ENCODE measurements around the gene MCF2L.

MCF2L gene

DNA sequence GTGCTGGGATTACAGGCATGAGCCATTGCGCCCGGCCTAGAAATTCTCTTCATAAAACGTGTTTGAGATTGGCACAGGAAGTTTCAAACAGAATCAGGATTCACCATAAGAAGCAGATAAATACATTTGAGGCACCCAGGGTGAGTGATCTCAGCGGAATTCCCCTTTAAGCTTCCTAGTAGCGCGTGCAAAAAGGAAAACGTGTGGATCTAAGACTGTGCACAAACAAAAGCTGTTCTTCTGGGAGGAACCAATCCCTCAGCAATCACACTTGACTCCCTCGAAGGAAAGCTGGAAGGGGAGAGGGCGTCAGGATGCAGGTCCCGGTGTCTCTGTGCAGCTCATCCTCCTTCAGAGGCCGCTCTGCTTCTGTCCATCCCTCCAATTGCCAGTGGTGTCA, 15.5 kb downstream of the MCF2L start:
- ChIA-PET POLR2A (no interaction called here), CTCF (no interaction called here)
- H3K4me3 ChIP-seq (ENCODE audit: low read depth, low read length) = no peak overlapping the region
- TF ChIP-seq, protein P1, sequence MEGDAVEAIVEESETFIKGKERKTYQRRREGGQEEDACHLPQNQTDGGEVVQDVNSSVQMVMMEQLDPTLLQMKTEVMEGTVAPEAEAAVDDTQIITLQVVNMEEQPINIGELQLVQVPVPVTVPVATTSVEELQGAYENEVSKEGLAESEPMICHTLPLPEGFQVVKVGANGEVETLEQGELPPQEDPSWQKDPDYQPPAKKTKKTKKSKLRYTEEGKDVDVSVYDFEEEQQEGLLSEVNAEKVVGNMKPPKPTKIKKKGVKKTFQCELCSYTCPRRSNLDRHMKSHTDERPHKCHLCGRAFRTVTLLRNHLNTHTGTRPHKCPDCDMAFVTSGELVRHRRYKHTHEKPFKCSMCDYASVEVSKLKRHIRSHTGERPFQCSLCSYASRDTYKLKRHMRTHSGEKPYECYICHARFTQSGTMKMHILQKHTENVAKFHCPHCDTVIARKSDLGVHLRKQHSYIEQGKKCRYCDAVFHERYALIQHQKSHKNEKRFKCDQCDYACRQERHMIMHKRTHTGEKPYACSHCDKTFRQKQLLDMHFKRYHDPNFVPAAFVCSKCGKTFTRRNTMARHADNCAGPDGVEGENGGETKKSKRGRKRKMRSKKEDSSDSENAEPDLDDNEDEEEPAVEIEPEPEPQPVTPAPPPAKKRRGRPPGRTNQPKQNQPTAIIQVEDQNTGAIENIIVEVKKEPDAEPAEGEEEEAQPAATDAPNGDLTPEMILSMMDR (IDR thresholded peaks at IDR 0.05; ENCODE audit: insufficient read depth, low read length, missing control alignments) = no peak
- DNase-seq (ENCODE audit: low read depth, low spot score) = no peak

DNA sequence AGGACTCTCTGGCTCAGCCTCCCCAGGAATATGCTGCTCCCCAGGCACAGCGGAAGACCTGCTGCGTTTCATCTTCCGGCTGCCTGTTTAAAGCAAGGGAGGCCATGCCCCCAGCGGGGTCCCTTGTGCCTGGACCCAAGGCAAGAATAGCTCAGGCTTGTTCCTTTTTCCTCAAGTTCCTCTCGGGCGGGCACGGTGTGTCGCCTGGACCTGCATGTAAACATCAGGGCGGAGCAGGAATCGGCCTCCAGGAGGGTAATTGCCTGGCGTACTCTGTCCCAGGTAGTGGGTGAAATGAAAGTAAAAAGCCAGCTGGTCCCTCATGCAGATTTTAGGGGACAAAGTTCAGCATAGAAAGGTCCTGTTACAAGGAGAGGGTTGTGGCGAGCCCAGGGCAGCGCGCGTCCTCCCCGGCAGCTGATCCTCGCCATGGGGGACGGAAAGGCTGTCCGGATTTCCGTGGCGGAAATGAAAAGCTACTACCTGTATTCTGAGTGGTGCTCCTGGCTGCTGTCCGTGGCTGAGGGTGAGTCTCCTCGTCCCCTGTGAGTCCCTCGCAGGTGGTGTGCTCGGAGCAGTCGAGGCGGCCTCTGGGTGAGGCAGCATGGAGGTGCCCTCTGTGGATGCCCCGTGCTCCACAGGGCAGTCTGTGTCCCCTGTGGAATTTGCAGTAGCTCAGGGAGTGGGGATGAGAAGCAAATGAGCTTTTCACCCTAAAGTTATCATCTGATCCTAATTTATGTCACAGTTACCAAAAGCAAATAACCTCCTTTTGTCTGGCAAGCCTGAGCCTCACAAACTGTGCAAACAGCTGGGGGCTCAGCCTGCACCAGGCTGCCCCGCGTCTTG, 16.2 kb downstream of the MCF2L start:
- ChIA-PET CTCF (no interaction called here), POLR2A (no interaction called here)
- no peak overlapping the region for H3K4me3 ChIP-seq (ENCODE audit: low read depth, low read length)
- DNase-seq (ENCODE audit: low read depth, low spot score) = no peak
- TF ChIP-seq, protein P1 (IDR thresholded peaks at IDR 0.05; ENCODE audit: insufficient read depth, low read length, missing control alignments) = no peak

DNA sequence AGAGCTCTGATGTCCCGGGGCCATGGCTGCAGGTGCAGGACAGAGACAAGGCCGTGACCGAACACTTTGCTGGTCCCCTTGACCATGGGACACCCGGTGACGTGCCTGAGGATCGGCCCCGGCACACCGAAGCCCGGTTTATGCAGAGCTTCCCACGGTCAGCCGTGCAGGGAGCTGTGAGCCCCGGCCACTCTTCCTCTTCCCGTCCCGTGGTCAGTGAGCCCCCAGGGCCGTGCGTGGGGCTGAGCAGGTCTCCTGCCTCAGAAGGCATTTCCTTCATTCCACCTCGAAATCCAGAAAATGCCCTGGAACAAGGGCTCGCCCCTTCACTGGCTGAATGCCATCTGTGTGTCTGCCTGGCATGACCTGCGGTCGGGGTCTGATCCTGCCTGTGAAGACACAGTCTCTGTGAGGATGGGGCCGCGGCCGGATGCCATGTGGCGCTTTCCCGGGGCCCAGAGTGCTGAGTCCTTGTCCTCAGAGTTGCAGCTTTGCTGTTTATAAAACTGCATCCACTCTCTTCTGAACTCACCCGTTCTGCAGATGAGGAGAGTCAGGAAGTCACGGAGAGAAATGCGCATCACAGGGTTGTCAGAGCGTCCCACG, 16.9 kb downstream of the MCF2L start:
- POLR2A ChIA-PET = no interaction called here

DNA sequence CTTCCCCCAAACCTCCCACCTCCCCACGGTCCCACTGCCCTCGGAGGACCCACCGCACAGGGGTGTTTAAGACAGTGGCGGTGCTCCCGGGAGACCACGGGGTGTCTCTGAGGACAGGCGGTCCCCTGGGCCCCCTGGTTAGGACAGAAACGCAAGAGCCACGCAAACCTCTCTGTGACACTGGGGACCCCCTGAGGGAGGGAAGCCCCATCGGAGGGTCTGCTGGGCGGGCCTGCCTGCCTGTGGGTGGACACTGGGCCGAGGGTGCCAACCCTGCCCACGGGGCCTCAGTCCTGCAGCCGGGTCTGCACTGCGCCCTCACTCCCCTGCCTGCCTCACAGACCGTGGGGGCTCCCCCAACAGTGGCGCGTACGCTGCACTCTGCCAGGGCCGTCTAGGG, 17.5 kb downstream of the MCF2L start:
- POLR2A ChIA-PET = no interaction called here
- TF ChIP-seq, protein P1 (IDR thresholded peaks at IDR 0.05; ENCODE audit: insufficient read depth, low read length, missing control alignments) = no peak
- DNase-seq (ENCODE audit: low read depth, low spot score) = no peak
- CTCF ChIA-PET = no interaction called here
- H3K4me3 ChIP-seq (ENCODE audit: low read depth, low read length) = no peak overlapping the region

More for the DNA sequence above, 16.9 kb downstream of the MCF2L start:
- no peak overlapping the region for H3K4me3 ChIP-seq (ENCODE audit: low read depth, low read length)
- TF ChIP-seq, protein P1 (IDR thresholded peaks at IDR 0.05; ENCODE audit: insufficient read depth, low read length, missing control alignments) = no peak
- CTCF ChIA-PET = no interaction called here
- DNase-seq (ENCODE audit: low read depth, low spot score) = no peak

DNA sequence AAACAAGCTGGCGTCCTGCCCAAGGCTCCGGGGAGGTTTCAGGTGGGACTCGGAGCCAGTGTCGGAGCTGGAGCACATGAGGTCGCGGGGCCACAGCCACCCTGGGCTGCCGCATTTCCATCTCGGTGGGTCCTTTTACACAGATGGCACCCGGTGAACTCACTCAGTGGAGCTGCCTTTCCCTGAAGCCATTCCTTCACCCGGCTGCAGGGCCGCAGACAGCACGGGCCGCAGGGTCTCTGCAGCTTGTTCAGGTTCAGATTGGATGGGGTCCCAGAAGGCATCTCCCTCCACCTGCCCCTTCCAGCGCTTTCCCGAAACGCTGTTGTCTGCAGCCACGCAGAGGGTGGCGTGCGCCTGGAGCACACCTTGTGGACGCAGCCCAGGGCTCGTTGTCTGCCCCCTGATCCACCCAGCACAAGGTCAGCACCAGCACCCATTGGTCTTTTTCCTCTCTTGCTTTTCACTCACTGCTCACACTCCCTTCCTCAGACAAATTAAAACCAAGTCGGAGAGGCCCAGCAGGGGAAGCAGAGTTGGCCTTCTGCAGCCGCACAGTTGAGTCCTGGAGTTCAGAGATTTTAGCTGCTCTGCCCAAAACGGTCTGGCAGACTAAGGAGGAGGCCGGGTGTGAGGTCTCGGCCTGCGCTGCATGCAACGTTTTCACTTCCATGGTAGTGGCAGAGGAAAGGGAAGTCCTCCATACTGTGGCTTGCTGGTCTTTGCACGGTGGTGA, 18.1 kb downstream of the MCF2L start:
- POLR2A ChIA-PET = no interaction called here
- CTCF ChIA-PET = no interaction called here

More for the DNA sequence above, 18.1 kb downstream of the MCF2L start:
- TF ChIP-seq, protein P1 (IDR thresholded peaks at IDR 0.05; ENCODE audit: insufficient read depth, low read length, missing control alignments) = no peak
- DNase-seq (ENCODE audit: low read depth, low spot score) = no peak
- no peak overlapping the region for H3K4me3 ChIP-seq (ENCODE audit: low read depth, low read length)
